ENCODE results near the gene BATF.
A peak's percentile ranks its signal among the peaks of the same experiment; 100 is the strongest.

The BATF gene

DNA sequence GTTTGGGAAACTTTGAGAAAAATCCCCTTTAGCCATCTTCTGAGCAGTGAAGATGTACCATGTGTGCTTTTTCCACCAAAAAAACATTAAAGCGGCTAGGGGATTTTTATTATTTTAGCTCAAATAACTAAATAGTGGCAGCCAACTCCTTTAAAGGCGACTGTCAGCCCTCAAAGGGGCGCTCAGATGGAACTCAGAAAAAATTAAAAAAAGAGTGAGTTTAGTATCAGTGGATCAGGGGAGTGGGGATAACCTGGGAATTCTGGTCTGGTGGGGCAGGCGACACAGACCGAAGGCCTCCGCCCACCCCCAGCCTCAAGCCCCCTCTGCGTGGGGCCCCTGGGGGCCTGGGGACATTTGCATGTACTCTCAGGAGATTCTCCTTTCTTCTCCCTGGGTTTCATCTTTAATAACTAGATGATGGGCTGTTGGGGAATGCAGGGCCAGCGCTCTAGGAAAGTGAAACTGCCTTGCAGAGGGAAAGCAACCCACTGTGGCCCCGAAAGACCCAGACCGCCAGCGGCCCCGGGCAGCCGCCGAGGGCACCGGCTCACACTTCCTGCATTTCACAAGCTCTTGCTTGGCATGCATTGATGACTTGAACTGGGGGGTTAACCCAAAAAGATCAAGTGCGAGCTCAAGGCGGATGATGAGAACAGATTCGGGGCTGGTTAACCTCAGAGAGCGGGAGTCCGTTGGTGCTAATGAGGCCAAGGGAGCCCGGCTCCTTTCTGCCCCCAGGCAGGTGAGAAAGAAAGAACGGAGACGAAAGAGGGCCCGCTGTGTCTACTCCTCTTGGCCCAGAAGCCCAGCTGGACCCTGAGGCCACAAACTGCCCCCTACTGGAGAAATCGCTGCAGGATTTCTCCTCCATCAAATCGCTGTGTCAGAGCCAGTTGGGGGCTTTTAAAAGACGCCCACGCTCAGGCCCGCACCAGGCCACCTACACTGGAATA, 7.3 kb upstream of the BATF start:
- Histone ChIP-seq H3K27me3 (ENCODE audit: insufficient read depth, poor library complexity, severe bottlenecking) (no peaks in the 10 kb centered on the region), H3K4me3 (replicated peaks; ENCODE audit: insufficient read depth, low read length) (peak overlapping the region; percentile 29), H3K27ac (replicated peaks) (peak overlapping the region; percentile 55)
- peak in 1 of 2 experiments; percentile 57 for DNase-seq (ENCODE audit: low read depth in 1 of 2, low spot score in 1 of 2)
- TF ChIP-seq GABPA (IDR thresholded peaks at IDR 0.05; ENCODE audit: low read depth) (no peak), SPI1 (IDR thresholded peaks at IDR 0.05; ENCODE audit: borderline replicate concordance, low read depth) (no peak), POLR2AphosphoS5 (IDR thresholded peaks at IDR 0.05; ENCODE audit: low read depth) (no peak)
- TF ChIP-seq, protein P1, sequence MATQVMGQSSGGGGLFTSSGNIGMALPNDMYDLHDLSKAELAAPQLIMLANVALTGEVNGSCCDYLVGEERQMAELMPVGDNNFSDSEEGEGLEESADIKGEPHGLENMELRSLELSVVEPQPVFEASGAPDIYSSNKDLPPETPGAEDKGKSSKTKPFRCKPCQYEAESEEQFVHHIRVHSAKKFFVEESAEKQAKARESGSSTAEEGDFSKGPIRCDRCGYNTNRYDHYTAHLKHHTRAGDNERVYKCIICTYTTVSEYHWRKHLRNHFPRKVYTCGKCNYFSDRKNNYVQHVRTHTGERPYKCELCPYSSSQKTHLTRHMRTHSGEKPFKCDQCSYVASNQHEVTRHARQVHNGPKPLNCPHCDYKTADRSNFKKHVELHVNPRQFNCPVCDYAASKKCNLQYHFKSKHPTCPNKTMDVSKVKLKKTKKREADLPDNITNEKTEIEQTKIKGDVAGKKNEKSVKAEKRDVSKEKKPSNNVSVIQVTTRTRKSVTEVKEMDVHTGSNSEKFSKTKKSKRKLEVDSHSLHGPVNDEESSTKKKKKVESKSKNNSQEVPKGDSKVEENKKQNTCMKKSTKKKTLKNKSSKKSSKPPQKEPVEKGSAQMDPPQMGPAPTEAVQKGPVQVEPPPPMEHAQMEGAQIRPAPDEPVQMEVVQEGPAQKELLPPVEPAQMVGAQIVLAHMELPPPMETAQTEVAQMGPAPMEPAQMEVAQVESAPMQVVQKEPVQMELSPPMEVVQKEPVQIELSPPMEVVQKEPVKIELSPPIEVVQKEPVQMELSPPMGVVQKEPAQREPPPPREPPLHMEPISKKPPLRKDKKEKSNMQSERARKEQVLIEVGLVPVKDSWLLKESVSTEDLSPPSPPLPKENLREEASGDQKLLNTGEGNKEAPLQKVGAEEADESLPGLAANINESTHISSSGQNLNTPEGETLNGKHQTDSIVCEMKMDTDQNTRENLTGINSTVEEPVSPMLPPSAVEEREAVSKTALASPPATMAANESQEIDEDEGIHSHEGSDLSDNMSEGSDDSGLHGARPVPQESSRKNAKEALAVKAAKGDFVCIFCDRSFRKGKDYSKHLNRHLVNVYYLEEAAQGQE (IDR thresholded peaks at IDR 0.05; ENCODE audit: insufficient replicate concordance, low read depth) = no peak
- TF ChIP-seq, protein P2, sequence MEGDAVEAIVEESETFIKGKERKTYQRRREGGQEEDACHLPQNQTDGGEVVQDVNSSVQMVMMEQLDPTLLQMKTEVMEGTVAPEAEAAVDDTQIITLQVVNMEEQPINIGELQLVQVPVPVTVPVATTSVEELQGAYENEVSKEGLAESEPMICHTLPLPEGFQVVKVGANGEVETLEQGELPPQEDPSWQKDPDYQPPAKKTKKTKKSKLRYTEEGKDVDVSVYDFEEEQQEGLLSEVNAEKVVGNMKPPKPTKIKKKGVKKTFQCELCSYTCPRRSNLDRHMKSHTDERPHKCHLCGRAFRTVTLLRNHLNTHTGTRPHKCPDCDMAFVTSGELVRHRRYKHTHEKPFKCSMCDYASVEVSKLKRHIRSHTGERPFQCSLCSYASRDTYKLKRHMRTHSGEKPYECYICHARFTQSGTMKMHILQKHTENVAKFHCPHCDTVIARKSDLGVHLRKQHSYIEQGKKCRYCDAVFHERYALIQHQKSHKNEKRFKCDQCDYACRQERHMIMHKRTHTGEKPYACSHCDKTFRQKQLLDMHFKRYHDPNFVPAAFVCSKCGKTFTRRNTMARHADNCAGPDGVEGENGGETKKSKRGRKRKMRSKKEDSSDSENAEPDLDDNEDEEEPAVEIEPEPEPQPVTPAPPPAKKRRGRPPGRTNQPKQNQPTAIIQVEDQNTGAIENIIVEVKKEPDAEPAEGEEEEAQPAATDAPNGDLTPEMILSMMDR (IDR thresholded peaks at IDR 0.05; ENCODE audit: insufficient read depth, low read length) = no peak

DNA sequence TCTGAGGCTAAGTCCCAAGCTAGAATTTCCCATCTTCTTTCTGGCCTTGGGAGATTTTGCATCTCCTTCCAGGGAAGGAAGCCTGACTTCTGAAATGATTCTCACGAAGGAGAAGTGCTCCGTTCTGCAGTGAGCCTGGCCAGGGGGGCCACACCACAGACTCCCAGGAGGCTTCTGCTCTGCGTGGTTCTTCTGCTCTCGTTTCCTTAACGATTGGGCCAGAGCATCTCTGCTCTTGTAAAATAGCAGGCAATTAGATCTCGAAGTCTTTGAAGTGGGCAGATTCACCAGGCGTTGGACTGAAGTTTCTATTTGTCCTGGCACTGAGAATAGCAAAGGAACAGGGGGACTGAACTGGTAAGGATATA, 6.7 kb upstream of the BATF start:
- peak overlapping the region; percentile 55 for H3K27ac ChIP-seq (replicated peaks)
- peak overlapping the region; percentile 29; the same call in 1 of the 2 replicates for H3K4me3 ChIP-seq (replicated peaks; ENCODE audit: insufficient read depth, low read length)
- H3K27me3 ChIP-seq (ENCODE audit: insufficient read depth, poor library complexity, severe bottlenecking) = no peaks in the 10 kb centered on the region
- TF ChIP-seq, protein P2 (IDR thresholded peaks at IDR 0.05; ENCODE audit: insufficient read depth, low read length) = no peak
- TF ChIP-seq SPI1 (IDR thresholded peaks at IDR 0.05; ENCODE audit: borderline replicate concordance, low read depth) = peak; percentile 22; the same call in 1 of the 2 replicates
- peak in 1 of 2 experiments; percentile 43 for DNase-seq (ENCODE audit: low read depth in 1 of 2, low spot score in 1 of 2)

DNA sequence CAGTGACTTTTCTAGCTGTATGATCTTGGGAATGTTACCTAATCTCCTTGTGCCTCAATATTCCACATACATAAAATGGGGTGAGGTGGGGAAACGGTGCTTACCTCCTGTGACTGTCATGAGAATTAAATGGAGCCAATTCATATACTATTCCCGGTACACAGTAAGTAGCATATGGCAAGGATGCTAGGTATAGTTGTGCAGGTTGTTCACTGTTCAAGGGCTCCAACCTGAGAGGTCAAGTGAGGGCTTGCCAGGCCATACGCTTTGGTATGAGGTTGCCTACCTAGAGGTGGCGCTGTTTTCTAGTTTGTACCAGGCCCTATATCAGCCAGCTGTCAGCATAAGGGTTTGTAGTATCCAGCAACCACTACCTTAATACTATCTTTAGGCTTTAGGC, 3.6 kb upstream of the BATF start:
- TF ChIP-seq, protein P1 (IDR thresholded peaks at IDR 0.05; ENCODE audit: insufficient replicate concordance, low read depth) = no peak
- TF ChIP-seq, protein P2 (IDR thresholded peaks at IDR 0.05; ENCODE audit: insufficient read depth, low read length) = no peak
- TF ChIP-seq GABPA (IDR thresholded peaks at IDR 0.05; ENCODE audit: low read depth) = no peak
- TF ChIP-seq POLR2AphosphoS5 (IDR thresholded peaks at IDR 0.05; ENCODE audit: low read depth) = no peak
- TF ChIP-seq SPI1 (IDR thresholded peaks at IDR 0.05; ENCODE audit: borderline replicate concordance, low read depth) = no peak
- H3K27ac ChIP-seq (replicated peaks) = no peak overlapping the region
- no peak overlapping the region for H3K4me3 ChIP-seq (replicated peaks; ENCODE audit: insufficient read depth, low read length)
- DNase-seq (ENCODE audit: low read depth in 1 of 2, low spot score in 1 of 2) = peak; percentile 23 to 34
- no peaks in the 10 kb centered on the region for H3K27me3 ChIP-seq (ENCODE audit: insufficient read depth, poor library complexity, severe bottlenecking)

Measured in HL-60 (cell line).